WTC11 (cell line): Measurements from ENCODE around the gene SCIMP. TPM values are rescaled to one million over a fixed set of nuclear protein-coding genes. Genes with fewer than 3 reads are reported as not detected.

Experiments
- ATF3 ChIP-seq: sonication (generic); formaldehyde crosslinking; conservative IDR thresholded peaks from 2 replicates; pipeline ENCODE4 v1.8.1; 2022; ENCODE audit warnings: mild to moderate bottlenecking, missing genetic modification reagents
- CREB1 ChIP-seq: sonication (generic); formaldehyde crosslinking; IDR thresholded peaks from 2 replicates; pipeline ENCODE4 v1.8.0; 2023; ENCODE audit warnings: mild to moderate bottlenecking, missing genetic modification reagents
- CREM ChIP-seq: sonication (generic); formaldehyde crosslinking; IDR thresholded peaks from 2 replicates; pipeline ENCODE4 v1.8.1; 2022; ENCODE audit warnings: mild to moderate bottlenecking, missing genetic modification reagents, moderate library complexity
- E2F4 ChIP-seq: sonication (generic); formaldehyde crosslinking; IDR thresholded peaks from 2 replicates; pipeline ENCODE4 v1.8.1; 2022; ENCODE audit warnings: low read depth, mild to moderate bottlenecking, moderate library complexity, missing genetic modification reagents, borderline replicate concordance
- ETV6 ChIP-seq: sonication (generic); formaldehyde crosslinking; IDR thresholded peaks from 2 replicates; pipeline ENCODE4 v1.8.1; 2022; ENCODE audit warnings: mild to moderate bottlenecking, missing genetic modification reagents
- GABPB1 ChIP-seq: sonication (generic); formaldehyde crosslinking; IDR thresholded peaks from 2 replicates; pipeline ENCODE4 v1.8.1; 2023; ENCODE audit warnings: mild to moderate bottlenecking, missing genetic modification reagents
- GRHL2 ChIP-seq: fragments of 250-450 bp; sonication (Bioruptor Pico); IDR thresholded peaks from 2 replicates; pipeline ENCODE4 v1.8.0; 2022; ENCODE audit warnings: mild to moderate bottlenecking, moderate library complexity; ENCODE audit not compliant: insufficient replicate concordance, severe bottlenecking
- GTF2I ChIP-seq: fragments of 250-450 bp; sonication (Bioruptor Pico); conservative IDR thresholded peaks from 2 replicates; pipeline ENCODE4 v1.4.0; 2021; ENCODE audit warnings: mild to moderate bottlenecking
- JAZF1 ChIP-seq: fragments of 250-450 bp; sonication (Bioruptor Pico); IDR thresholded peaks from 2 replicates; pipeline ENCODE4 v1.9.0; 2021; ENCODE audit warnings: moderate library complexity, mild to moderate bottlenecking, inconsistent platforms
- MXD4 ChIP-seq: fragments of 250-450 bp; sonication (Bioruptor Pico); IDR thresholded peaks from 2 replicates; pipeline ENCODE4 v1.8.0; 2021; ENCODE audit warnings: mild to moderate bottlenecking, moderate library complexity, borderline replicate concordance
- MYBL2 ChIP-seq: sonication (generic); formaldehyde crosslinking; IDR thresholded peaks from 2 replicates; pipeline ENCODE4 v1.8.1; 2023; ENCODE audit warnings: mild to moderate bottlenecking, moderate library complexity, missing genetic modification reagents
- NFE2L1 ChIP-seq: sonication (generic); formaldehyde crosslinking; IDR thresholded peaks from 2 replicates; pipeline ENCODE4 v1.8.1; 2023; ENCODE audit warnings: missing genetic modification reagents
- NR1H2 ChIP-seq: sonication (generic); formaldehyde crosslinking; IDR thresholded peaks from 2 replicates; pipeline ENCODE4 v1.9.0; 2021; ENCODE audit warnings: mild to moderate bottlenecking, moderate library complexity, missing genetic modification reagents
- NR3C1 ChIP-seq: sonication (generic); formaldehyde crosslinking; conservative IDR thresholded peaks from 2 replicates; pipeline ENCODE4 v1.8.1; 2023; ENCODE audit warnings: low read depth, mild to moderate bottlenecking, missing genetic modification reagents
- PREB ChIP-seq: sonication (generic); formaldehyde crosslinking; IDR thresholded peaks from 2 replicates; pipeline ENCODE4 v1.8.1; 2022; ENCODE audit warnings: mild to moderate bottlenecking, missing genetic modification reagents, moderate library complexity, borderline replicate concordance
- RELA ChIP-seq: sonication (generic); formaldehyde crosslinking; IDR thresholded peaks from 2 replicates; pipeline ENCODE4 v1.8.1; 2022; ENCODE audit warnings: missing genetic modification reagents, mild to moderate bottlenecking, borderline replicate concordance
- ZNF219 ChIP-seq: sonication (generic); formaldehyde crosslinking; IDR thresholded peaks from 2 replicates; pipeline ENCODE4 v1.8.0; 2023; ENCODE audit warnings: missing genetic modification reagents, mild to moderate bottlenecking, borderline replicate concordance
- ZNF317 ChIP-seq: sonication (generic); formaldehyde crosslinking; IDR thresholded peaks from 2 replicates; pipeline ENCODE4 v1.8.1; 2023; ENCODE audit warnings: low read depth, mild to moderate bottlenecking, moderate library complexity, missing genetic modification reagents, borderline replicate concordance
- ZNF396 ChIP-seq: fragments of 250-450 bp; sonication (Bioruptor Pico); IDR thresholded peaks from 2 replicates; pipeline ENCODE4 v1.8.0; 2021; ENCODE audit warnings: mild to moderate bottlenecking, moderate library complexity, borderline replicate concordance
- total RNA-seq: library from RNA; stranded (reverse); gene quantifications from 3 replicates; pipeline ENCODE4 v1.2.3, GENCODE V29; 2021
- TF ChIP-seq, protein P1 (sequence below): sonication (generic); formaldehyde crosslinking; IDR thresholded peaks from 2 replicates; pipeline ENCODE4 v1.8.0; 2023; ENCODE audit warnings: missing genetic modification reagents
- TF ChIP-seq, protein P2 (sequence below): fragments of 200-600 bp; IDR thresholded peaks from 2 replicates; pipeline ENCODE4 v1.8.0; 2022; ENCODE audit warnings: antibody characterized with exemption
- TF ChIP-seq, protein P3 (sequence below): sonication (generic); formaldehyde crosslinking; IDR thresholded peaks from 2 replicates; pipeline ENCODE4 v1.8.1; 2023; ENCODE audit warnings: mild to moderate bottlenecking, missing genetic modification reagents, moderate library complexity
- TF ChIP-seq, protein P4 (sequence below): fragments of 250-450 bp; sonication (Bioruptor Pico); IDR thresholded peaks from 2 replicates; pipeline ENCODE4 v1.9.0; 2021; ENCODE audit warnings: mild to moderate bottlenecking
- TF ChIP-seq, protein P5 (sequence below): sonication (generic); formaldehyde crosslinking; IDR thresholded peaks from 2 replicates; pipeline ENCODE4 v1.8.1; 2022; ENCODE audit warnings: low read depth, missing genetic modification reagents, borderline replicate concordance
- TF ChIP-seq, protein P6 (sequence below): sonication (generic); formaldehyde crosslinking; IDR thresholded peaks from 2 replicates; pipeline ENCODE4 v1.8.0; 2022; ENCODE audit warnings: mild to moderate bottlenecking, missing genetic modification reagents
- TF ChIP-seq, protein P7 (sequence below): sonication (generic); formaldehyde crosslinking; IDR thresholded peaks from 2 replicates; pipeline ENCODE4 v1.8.0; 2022; ENCODE audit warnings: mild to moderate bottlenecking, missing genetic modification reagents

The SCIMP gene
- total RNA-seq, 1 experiment from 2014 or later = not detected

DNA sequence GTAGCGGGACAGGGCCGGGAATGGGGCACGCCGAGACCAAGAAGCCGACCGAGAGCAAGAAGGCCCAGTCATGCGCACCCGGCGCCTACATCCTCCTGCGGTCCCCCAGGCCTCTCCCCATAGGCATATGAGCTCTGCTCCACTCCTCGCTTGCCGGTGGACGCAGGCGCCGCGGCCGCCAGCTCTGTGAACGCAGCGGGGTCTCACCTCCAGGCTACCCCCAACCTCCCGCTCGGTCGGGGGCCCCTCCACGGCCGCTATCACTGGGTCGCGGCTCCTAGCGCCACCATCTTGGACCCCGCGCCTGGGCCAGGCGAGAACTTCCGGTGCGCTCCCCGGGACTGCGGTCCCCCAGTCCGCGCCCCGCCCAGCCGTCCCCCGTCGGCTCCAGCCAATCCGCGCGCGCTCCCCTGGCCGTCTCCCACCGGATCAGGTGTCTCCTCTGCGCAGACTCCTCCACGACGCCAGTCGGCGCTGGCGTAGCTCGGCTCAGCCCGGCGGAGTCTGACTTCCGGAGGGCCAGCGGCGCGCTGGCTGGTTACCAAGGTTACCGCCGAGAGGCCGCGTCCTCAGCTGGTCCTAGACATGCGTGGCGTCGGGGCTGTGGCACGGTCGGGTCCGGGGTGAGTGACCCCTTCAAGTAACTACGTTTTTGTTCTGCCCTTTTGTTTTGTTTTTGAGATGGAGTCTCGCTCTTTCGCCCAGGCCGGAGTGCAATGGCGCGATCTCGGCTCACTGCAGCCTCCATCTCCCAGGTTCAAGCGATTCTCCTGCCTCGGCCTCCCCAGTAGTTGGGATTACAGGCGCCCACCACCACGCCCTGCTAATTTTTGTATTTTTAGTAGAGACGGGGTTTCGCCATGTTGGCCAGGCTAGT, 42.9 kb downstream of the SCIMP start, which contains the start of gene ZNF594 (continued):
- TF ChIP-seq, protein P1, sequence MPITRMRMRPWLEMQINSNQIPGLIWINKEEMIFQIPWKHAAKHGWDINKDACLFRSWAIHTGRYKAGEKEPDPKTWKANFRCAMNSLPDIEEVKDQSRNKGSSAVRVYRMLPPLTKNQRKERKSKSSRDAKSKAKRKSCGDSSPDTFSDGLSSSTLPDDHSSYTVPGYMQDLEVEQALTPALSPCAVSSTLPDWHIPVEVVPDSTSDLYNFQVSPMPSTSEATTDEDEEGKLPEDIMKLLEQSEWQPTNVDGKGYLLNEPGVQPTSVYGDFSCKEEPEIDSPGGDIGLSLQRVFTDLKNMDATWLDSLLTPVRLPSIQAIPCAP (CRISPR knock-in tag) = no peak
- peak; percentile 91 for TF ChIP-seq GTF2I (CRISPR knock-in tag)
- TF ChIP-seq, protein P2, sequence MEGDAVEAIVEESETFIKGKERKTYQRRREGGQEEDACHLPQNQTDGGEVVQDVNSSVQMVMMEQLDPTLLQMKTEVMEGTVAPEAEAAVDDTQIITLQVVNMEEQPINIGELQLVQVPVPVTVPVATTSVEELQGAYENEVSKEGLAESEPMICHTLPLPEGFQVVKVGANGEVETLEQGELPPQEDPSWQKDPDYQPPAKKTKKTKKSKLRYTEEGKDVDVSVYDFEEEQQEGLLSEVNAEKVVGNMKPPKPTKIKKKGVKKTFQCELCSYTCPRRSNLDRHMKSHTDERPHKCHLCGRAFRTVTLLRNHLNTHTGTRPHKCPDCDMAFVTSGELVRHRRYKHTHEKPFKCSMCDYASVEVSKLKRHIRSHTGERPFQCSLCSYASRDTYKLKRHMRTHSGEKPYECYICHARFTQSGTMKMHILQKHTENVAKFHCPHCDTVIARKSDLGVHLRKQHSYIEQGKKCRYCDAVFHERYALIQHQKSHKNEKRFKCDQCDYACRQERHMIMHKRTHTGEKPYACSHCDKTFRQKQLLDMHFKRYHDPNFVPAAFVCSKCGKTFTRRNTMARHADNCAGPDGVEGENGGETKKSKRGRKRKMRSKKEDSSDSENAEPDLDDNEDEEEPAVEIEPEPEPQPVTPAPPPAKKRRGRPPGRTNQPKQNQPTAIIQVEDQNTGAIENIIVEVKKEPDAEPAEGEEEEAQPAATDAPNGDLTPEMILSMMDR = peak; percentile 35; the same call in 1 of the 2 replicates
- no peak for TF ChIP-seq ZNF396 (CRISPR knock-in tag)
- peak; percentile 17; the same call in 1 of the 2 replicates for TF ChIP-seq MYBL2 (CRISPR knock-in tag)
- no peak for TF ChIP-seq JAZF1 (CRISPR knock-in tag)
- no peak for TF ChIP-seq CREB1 (CRISPR knock-in tag)
- TF ChIP-seq PREB (CRISPR knock-in tag) = 0 out of 2 replicates have a peak, but pooled peaks have one; percentile 47
- TF ChIP-seq, protein P3, sequence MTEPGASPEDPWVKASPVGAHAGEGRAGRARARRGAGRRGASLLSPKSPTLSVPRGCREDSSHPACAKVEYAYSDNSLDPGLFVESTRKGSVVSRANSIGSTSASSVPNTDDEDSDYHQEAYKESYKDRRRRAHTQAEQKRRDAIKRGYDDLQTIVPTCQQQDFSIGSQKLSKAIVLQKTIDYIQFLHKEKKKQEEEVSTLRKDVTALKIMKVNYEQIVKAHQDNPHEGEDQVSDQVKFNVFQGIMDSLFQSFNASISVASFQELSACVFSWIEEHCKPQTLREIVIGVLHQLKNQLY (CRISPR knock-in tag) = no peak
- no peak for TF ChIP-seq ATF3 (CRISPR knock-in tag)
- TF ChIP-seq ZNF219 (CRISPR knock-in tag) = 0 out of 2 replicates have a peak, but pooled peaks have one; percentile 13
- TF ChIP-seq NR1H2 (CRISPR knock-in tag) = 0 out of 2 replicates have a peak, but pooled peaks have one; percentile 34
- TF ChIP-seq RELA (CRISPR knock-in tag) = 0 out of 2 replicates have a peak, but pooled peaks have one; percentile 22
- no peak for TF ChIP-seq MXD4 (CRISPR knock-in tag)
- TF ChIP-seq NFE2L1 (CRISPR knock-in tag) = no peak
- TF ChIP-seq, protein P4, sequence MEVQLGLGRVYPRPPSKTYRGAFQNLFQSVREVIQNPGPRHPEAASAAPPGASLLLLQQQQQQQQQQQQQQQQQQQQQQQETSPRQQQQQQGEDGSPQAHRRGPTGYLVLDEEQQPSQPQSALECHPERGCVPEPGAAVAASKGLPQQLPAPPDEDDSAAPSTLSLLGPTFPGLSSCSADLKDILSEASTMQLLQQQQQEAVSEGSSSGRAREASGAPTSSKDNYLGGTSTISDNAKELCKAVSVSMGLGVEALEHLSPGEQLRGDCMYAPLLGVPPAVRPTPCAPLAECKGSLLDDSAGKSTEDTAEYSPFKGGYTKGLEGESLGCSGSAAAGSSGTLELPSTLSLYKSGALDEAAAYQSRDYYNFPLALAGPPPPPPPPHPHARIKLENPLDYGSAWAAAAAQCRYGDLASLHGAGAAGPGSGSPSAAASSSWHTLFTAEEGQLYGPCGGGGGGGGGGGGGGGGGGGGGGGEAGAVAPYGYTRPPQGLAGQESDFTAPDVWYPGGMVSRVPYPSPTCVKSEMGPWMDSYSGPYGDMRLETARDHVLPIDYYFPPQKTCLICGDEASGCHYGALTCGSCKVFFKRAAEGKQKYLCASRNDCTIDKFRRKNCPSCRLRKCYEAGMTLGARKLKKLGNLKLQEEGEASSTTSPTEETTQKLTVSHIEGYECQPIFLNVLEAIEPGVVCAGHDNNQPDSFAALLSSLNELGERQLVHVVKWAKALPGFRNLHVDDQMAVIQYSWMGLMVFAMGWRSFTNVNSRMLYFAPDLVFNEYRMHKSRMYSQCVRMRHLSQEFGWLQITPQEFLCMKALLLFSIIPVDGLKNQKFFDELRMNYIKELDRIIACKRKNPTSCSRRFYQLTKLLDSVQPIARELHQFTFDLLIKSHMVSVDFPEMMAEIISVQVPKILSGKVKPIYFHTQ = no peak
- peak; percentile 46 for TF ChIP-seq CREM
- TF ChIP-seq, protein P5, sequence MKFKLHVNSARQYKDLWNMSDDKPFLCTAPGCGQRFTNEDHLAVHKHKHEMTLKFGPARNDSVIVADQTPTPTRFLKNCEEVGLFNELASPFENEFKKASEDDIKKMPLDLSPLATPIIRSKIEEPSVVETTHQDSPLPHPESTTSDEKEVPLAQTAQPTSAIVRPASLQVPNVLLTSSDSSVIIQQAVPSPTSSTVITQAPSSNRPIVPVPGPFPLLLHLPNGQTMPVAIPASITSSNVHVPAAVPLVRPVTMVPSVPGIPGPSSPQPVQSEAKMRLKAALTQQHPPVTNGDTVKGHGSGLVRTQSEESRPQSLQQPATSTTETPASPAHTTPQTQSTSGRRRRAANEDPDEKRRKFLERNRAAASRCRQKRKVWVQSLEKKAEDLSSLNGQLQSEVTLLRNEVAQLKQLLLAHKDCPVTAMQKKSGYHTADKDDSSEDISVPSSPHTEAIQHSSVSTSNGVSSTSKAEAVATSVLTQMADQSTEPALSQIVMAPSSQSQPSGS (CRISPR knock-in tag) = no peak
- peak; percentile 80 for TF ChIP-seq GABPB1 (CRISPR knock-in tag)
- TF ChIP-seq E2F4 (CRISPR knock-in tag) = no peak
- TF ChIP-seq ZNF317 (CRISPR knock-in tag) = no peak
- TF ChIP-seq, protein P6, sequence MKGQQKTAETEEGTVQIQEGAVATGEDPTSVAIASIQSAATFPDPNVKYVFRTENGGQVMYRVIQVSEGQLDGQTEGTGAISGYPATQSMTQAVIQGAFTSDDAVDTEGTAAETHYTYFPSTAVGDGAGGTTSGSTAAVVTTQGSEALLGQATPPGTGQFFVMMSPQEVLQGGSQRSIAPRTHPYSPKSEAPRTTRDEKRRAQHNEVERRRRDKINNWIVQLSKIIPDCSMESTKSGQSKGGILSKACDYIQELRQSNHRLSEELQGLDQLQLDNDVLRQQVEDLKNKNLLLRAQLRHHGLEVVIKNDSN (CRISPR knock-in tag) = 0 out of 2 replicates have a peak, but pooled peaks have one; percentile 52
- TF ChIP-seq NR3C1 = no peak
- TF ChIP-seq ETV6 (CRISPR knock-in tag) = peak; percentile 95
- no peak for TF ChIP-seq GRHL2 (CRISPR knock-in tag)
- TF ChIP-seq, protein P7, sequence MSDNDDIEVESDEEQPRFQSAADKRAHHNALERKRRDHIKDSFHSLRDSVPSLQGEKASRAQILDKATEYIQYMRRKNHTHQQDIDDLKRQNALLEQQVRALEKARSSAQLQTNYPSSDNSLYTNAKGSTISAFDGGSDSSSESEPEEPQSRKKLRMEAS (CRISPR knock-in tag) = peak; percentile 83
